ENCODE results near the gene CYP2W1.

Gene CYP2W1

GRCh38 chr7:1015196-1016121 lies 32.5 kb downstream of the CYP2W1 start:
- DNase-seq (ENCODE audit: low read depth, low spot score), result no peak

DNA sequence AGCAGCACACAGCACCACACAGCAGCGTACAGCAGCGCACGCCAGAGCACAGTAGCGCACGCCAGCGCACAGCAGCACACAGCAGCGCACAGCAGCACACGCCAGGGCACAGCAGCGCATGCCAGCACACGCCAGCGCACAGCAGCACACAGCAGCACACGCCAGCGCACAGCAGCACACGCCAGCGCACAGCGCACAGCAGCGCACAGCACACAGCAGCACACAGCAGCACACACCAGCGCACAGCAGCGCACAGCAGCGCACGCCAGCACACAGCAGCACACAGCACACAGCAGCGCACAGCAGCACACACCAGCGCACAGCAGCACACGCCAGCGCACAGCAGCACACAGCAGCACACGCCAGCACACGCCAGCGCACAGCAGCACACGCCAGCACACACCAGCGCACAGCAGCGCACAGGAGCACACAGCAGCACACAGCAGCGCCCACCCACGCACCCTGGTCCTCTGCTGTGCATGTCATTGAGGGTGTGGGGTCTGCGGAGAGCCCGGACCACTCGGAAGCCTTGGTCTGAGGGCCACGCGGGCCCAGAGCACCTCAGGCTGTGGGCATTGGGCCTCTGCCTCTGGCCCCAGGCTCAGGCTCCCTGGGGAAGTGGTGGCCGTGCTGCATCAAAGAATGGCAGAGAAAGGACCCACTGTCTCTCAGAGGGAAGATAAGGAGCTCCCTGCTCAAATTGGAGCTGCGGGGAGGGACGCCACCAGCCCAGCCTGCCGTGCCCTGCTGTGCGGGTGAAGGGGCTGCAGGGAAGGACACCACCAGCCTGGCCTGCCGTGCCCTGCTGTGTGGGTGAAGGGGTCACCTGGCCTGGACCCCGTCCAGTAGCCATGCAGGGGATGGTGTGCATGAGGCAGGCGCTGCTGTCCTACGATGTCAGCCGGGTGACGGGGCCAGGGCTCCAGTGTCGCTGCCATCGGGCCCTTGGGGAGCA lies 33.9 kb downstream of the CYP2W1 start:
- DNase-seq (ENCODE audit: low read depth, low spot score), result no peak

- no peak for DNase-seq (ENCODE audit: low read depth, low spot score)
These were observed 34.8 kb downstream of the CYP2W1 start for GRCh38 chr7:1017586-1018333.

DNA sequence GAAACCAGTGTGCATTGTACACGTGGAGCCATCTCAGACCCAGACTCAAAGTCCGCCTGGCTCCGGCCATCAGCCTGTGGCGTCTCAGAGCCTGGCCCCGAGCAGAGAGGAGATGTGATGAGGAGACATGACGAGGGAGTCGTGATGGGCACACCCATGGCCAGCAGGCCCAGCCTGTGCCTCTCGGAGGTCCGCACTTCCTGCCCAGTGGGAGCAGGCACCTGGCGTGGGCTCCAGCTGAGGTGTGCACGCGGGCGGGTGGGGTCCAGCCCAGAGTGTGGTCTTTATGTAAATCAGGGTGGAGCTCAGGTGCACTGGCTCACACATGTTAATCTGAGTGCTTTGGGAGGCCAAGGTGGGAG lies 35.3 kb downstream of the CYP2W1 start:
- no peak for DNase-seq (ENCODE audit: low read depth, low spot score)

- DNase-seq (ENCODE audit: low read depth, low spot score), result no peak
These were observed 36.3 kb downstream of the CYP2W1 start for GRCh38 chr7:1019255-1019785.

GRCh38 chr7:1019789-1020610 lies 37.0 kb downstream of the CYP2W1 start:
- no peak for DNase-seq (ENCODE audit: low read depth, low spot score)

DNA sequence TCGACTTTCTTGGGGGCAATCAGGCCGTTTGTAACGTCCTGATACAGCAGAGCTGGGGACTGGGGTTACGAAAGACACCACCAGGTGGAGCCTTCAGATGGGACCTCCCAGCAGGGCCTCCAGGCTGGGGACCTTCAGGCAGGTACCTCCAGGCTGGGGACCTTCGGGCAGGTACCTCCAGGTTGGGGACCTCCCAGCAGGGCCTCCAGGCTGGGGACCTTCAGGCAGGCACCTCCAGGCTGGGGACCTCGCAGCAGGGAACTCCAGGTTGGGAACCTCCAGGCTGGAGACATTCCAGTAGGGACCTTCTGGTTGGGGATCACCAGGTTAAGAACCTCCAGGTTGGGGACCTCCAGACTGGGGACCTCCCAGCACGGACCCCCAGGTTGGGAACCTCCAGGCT lies 37.9 kb downstream of the CYP2W1 start:
- no peak for DNase-seq (ENCODE audit: low read depth, low spot score)

GRCh38 chr7:1021366-1021765 lies 38.4 kb downstream of the CYP2W1 start:
- DNase-seq (ENCODE audit: low read depth, low spot score), result no peak

DNA sequence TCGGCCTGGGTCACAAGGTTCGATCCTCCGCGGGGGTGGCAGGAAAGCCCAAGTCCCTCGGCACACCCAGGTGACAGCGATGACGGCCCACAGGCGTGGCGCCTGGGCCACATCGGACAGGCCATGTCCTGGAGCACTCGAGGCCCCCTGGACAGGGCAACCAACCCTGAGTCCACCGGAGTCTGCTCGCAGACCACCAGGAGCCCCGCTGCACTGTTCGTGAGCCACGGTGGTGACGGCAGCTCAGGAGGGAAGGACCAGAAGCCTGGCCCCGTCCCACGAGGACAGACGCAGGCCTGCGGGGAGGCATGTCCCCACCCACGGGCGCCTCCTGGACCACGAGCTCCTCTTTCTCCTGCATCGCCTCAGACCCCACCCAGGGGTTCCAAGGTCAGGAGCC lies 39.0 kb downstream of the CYP2W1 start:
- no peak for DNase-seq (ENCODE audit: low read depth, low spot score)

DNA sequence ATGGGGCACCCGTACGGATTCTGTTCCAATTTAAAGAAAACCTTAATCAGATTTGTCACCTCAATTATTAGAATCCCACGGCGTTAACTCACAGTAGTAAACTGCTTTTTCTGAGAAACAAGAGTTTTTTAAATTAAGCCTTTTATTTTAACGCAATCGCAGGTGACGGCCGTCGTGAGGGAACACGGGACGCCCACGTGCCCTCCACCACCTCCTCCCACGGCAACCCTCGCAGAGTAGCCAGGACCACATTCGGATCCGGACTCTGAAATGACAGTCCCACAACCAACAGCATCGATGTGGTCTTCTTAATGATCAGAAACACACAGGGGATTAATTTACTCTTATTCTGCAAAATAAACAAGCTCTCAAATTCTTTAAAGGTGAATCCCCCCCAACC lies 39.4 kb downstream of the CYP2W1 start:
- no peak for DNase-seq (ENCODE audit: low read depth, low spot score)

- no peak for DNase-seq (ENCODE audit: low read depth, low spot score)
These were observed 40.0 kb downstream of the CYP2W1 start for GRCh38 chr7:1022801-1023465.

DNA sequence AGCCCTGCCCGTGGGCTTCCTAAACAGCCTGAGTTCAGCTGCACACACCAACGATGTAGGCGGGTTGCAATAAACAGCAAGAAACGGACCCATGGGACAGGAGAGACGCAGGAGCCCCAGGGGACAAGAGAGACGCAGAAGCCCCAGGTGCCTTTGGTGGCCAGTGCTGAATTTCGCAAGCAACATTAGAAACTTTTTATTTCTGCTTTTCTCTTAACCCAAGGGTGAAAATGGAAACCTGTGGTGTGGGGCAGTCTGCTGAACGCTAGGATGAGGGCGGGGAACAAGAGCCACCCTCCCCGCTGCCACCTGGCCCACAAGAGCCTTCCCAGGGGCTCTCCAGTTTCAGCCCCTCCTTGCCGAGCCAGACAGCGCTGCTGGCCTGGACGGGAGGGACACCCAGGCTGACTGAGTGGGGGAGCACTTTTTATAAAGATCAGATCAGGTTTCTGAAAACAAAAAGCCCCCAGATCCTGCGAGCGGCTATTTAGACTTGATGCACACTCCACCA lies 41.4 kb downstream of the CYP2W1 start:
- DNase-seq (ENCODE audit: low read depth, low spot score), result no peak

- DNase-seq (ENCODE audit: low read depth, low spot score), result no peak
These were observed 42.1 kb downstream of the CYP2W1 start for GRCh38 chr7:1024876-1025742.

- no peak for DNase-seq (ENCODE audit: low read depth, low spot score)
These were observed 43.0 kb downstream of the CYP2W1 start for GRCh38 chr7:1025743-1026581.

- no peak for DNase-seq (ENCODE audit: low read depth, low spot score)
These were observed 43.8 kb downstream of the CYP2W1 start for GRCh38 chr7:1026721-1027161.

DNA sequence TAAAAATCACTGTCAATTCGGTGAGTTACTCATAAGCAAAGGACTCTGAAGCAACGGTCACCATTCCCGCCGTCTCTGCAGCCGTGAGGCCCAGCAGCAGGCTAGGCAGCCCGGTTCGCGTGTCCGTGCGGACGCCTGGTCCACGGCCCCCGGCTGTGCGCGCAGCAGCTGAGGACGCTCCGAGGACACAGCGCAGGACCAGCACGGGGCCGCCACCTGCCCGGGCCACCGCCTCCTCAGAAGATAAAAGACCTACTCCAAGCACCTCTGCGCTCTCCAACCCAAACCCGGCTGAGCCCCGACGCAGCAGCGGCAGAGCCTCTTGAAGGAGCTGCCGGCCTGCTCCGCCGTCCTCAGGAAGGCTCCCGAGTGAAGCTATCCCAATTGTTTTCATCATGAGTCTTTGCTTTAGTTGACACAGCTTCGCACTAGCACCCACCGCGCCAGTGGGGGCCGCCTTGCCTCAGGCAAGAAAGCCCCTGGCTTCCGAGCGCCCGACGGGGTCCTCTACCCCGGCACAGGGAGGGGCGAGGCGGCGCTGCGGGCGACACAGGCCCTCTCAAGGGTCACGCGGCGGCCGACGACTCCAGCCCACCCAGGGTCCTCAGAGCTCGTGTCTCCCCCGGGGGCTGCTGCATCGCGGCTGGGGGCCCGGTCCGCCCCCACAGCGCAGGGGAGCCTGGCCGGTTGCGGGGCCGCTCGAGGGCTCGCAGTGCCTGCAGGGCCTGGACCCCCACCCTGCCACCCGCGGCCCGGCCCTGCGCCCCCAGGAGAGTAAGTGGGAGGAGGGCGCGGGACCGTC lies 44.5 kb downstream of the CYP2W1 start:
- DNase-seq (ENCODE audit: low read depth, low spot score), result peak; percentile 69

Data from astrocyte of the hippocampus (primary cell).